GM19099 (cell line): Measurements from ENCODE around the gene CCDC158.

ENCODE experiments used
- POLR2A ChIP-seq: IDR thresholded peaks from 3 replicates; pipeline ENCODE4 v1.6.1; 2011; ENCODE audit warnings: low read depth; ENCODE audit not compliant: insufficient read length; ENCODE audit errors: extremely low read depth

The CCDC158 gene

DNA sequence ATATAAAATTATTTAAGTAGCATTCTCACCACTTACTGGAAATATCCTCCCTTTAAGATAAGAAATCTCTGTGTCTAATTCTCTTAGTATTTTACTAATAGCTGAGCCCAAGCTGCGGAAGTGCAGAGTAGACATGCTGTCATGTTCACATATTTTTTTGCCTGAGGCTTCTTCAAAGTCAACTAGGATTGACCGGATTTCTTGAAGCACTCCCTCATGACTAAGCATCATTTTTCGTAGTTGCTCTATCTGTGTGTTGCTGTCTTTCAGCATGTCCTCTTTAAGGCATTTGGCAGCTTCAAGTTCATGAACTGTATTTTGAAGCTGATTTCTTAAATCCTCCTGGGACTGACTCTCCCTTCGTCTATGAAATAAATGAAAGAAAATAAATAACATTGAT is 36.9 kb downstream of the CCDC158 start:
- TF ChIP-seq POLR2A = no peak

DNA sequence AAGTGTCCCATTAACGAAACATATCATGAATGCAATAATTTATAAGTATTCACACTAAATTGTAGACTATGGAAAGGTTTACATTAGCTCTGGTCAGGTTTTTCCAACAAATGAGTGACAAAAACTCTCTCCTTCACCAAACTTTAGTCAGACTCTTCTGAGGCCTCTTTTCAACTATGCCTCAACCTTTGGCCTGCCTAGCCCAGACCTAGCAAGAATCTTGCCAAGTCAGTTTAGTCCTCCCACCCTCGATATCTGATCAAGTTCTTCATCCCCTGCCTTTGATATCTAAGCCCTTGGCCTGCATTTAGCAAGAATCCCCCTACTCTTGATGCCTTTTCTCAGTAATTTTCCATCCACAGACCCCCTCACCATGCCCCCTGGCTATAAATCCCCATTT is 37.9 kb downstream of the CCDC158 start:
- TF ChIP-seq POLR2A = no peak

GRCh38 chr4:76381986-76382385 is 39.0 kb downstream of the CCDC158 start:
- no peak for TF ChIP-seq POLR2A

DNA sequence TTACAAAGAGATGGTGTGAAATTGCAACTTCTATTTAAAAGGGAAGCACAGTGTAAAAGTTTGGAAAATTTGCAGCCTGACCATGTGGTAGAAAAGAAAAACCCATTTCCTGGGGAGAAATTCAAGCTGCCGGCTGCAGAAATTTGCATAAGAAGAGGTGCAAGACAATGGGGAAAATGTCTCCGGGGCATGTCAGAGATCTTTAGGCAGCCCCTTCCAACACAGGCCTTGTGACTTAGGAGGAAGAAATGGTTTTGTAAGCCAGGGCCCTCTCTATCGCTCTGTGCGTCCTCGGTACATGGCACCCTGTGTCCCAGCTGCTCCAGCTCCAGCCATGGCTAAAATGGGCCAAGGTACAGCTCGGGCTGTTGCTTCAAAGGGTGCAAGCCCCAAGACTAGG is 40.4 kb downstream of the CCDC158 start:
- TF ChIP-seq POLR2A = no peak

DNA sequence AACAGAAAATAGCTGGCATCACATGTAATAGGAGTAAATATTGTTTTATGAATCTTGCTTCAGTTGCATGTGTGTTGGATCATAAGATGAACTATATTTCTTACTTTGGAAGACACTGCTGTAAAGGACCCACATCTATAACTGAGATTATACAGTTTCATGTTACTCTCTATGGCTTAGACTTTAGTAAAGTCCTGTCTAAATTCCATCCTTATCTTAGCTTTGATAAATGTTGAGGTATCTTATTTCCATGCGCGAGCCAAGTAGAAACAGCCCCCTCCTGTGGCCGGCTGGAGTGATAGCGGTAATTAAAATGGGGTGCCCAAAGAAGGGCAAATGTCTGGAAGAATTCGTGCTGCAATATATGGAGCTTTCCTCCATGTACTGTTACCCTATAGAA is 43.0 kb downstream of the CCDC158 start:
- no peak for TF ChIP-seq POLR2A

DNA sequence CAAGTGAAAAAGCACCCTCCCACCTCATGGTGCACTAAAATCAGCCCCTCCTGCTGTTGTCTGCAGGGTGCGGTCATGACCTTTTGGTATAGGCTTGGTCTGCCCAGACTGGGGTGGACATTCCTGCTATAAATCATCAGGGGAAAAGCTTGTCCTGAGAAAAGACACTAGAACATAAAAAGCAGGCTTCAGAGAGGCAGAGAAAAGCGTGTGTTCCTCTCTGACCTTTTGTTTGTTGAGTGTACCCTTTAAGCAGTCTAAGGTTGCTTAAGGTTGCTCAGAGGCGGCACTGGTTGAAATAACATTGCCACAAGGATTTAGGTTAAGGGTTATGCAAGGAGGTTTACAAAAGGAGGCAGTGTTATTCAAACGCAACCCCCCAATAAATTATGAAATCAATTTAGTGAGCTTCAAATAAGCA is 43.5 kb downstream of the CCDC158 start:
- no peak for TF ChIP-seq POLR2A

DNA sequence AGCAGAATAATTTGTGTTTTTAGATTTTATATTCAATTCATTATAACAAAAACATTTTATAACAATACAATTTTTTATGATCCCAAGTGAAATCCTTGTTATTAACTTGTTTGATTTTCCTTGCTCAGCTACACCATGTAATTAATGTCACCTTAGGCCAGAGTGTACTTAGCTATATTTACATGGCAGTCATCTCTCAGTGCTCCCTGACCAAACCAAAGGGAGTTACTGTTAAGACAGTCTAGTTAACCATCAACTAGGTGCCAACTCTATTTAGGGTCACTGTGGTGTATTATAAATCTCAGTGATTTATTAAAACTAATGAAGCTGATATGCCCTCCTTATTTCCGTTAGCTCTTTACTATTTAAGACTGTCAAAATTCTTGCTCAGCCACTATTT is 44.4 kb downstream of the CCDC158 start:
- no peak for TF ChIP-seq POLR2A

DNA sequence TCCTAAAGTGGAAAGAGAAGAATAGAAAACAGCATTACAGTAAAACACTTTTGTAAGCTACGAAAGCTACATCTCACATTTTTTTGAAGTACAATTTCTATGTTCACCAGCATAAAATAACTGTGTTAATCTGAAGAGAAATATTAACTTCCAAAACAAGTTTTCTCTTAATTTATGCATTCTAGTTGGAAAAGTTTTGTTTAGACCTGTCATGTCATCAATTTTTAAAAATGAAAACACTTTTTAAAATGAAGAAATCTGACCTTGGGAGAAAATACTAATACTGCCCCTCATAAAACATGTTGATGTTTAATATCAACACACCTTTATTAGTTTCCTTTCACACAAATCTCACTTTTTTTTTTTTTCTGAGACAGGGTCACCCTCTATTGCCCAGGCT is 45.2 kb downstream of the CCDC158 start:
- TF ChIP-seq POLR2A = no peak

DNA sequence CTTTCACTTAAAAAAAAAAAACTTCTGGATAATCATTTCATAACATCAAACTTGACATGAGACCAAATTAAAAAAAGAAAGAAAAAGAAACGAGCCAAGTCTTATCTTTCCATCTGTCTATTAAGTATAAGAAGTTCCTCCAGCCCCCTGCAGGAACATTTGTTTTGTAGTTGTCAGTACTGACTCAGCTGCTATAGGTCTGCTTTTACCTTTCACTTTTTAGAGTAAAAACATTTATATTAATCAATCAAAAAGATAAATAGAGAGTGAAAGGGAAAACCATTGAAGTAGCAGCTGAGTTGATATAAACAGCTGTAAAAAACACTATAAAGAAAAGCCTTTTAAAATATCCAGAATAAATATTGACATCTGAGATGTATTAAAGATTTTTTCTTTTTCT is 46.1 kb downstream of the CCDC158 start:
- TF ChIP-seq POLR2A = no peak

DNA sequence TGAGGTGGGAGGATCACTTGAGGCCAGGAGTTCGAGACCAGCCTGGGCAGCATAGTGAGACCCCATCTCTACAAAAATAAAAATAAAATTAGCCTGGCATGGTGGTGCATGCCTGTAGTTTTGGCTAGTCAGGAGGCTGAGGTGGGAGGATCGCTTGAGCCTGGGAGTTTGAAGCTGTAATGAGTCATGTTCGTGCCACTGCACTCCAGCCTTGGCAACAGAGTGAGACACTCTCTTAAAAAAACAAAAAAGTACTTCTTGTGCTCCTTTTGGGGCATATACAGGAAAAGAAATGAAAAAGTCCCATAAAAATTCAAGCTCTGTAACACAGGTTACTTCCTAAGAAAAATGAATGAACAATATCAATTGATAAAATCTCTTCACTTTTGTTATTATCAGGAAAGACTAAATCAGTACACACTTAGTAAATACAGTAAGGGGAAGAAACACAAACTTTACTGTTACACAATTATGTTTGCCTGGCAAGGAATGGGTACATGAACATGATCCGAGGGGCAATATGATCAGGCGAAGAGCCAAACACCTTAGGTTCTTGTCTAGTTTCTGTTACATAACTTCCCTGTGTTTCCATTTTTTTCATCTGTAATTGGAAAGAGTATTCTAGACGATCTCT is 46.9 kb downstream of the CCDC158 start:
- TF ChIP-seq POLR2A = no peak

DNA sequence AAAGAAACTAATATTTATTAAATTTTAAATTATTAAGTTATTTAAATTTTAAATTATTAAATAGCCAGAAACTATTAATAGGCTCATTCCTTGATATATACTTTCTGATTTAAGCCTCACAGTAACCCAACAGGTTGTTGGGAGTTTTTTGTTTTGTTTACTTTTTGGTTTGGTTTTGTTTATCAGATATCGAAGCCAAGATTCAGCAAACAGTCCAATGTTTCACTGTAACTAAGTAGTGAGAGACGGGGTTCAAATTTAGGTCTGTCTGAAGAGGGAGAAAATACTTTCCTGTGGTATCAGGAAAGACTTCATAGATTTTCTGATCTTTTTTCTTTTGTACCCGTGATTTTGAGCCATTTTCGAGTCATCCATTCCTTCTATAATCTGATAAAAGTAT is 54.2 kb downstream of the CCDC158 start:
- TF ChIP-seq POLR2A = no peak

DNA sequence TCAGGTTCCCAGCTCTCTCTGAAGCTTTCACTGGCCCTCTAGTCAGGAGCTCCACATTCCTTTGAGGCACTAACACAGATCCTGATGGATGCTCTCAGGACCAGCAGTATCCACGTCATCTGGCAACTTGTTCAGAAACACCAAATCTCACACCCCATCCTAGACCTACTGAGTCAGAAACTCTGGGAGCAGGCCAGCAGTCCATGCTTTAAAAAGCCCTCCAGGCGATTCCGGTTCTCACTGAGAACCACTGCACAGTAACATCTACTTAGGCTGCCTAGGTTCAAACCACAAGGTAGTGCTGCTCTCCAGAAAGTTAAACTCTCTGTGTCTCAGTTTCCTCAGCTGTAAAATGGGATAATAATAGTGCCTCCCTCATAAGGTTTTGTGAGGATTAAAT is 55.3 kb downstream of the CCDC158 start:
- TF ChIP-seq POLR2A = no peak

DNA sequence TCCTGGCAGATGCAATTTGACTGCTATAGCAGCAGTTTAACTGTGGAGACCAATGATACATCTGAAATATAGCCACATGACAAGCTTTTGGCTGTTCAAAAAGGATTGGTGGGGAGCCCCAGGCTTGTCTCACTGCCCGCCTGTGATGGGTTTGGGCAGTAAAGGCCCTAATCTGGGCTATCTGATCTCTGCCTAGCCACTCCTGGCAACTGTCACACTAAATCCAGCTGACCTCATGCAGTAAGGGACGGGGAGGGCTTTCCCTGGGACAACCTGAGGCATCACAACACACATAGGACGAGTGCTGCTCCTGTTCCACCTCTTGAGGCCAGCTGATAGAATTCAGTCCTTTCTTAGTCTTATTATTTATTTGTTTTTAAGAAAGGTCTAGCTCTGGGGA is 56.2 kb downstream of the CCDC158 start:
- TF ChIP-seq POLR2A = no peak

DNA sequence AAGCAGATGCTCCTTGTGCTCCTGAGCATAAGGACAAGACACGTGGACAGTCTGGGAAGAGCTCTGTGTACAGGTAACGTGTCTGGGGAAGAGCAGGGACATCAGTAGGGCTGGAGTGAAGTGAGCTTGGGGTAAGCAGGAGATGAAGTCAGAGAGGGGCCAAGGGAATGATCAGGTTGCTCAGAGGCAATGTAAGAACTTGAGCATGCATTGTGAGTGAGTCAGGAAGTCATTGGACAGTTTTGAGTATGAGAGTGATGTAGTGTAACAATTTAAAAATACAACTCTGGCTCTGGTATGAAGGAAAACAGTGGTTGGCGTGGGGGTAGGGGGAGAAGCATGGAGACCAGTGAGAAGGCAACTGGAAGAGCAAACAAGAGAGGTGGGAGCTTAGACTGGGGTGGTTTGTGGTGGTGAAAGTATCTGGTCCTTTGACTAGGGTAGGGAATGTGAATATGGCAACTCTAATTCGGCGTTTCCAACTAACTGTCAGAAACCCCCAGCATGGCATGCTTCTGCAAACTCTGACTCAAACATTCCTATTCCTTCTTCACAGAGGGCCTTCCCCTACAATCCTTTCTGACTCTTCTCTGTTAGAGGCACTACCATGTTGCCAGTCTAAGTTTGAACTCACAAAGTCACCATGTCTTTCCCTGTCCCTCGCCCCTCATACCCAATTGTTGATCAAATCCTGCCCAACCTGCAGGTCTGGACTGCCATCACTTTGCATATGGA is 57.2 kb downstream of the CCDC158 start:
- TF ChIP-seq POLR2A = no peak

DNA sequence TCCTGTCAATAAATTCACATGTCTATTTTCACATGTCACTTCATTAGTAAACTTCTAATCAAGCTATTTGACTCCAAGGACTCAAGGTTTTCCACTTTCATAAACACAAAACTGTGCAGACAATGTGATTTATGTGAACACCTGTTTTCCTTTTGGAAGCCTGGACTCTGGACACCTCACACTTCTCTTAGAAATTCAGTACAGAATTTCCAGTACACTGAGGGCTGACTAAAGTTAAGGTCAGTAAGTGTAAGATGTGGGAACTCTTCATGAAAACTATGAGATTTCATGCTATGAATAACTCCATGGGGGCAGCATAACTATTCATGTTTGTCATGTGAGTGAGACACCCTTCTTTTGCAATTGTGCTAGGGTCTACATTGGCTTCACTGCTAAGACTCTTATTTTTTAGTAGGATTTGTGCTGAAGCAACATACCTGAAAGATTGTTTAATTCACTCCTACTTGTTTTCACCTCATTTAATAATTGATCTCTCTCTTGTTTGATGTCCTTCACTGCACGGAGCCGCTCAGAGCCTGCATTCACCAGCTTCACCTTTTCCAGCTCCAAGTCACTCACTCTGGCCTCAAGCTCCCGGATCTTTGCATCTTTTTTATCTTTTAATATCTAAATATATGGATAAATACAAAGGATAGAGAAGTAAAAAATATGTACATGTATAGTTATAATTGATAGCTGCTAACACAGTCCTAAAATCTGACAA is 59.1 kb downstream of the CCDC158 start:
- TF ChIP-seq POLR2A = no peak

- no peak for TF ChIP-seq POLR2A
Measured at GRCh38 chr4:76357981-76358380, 63.0 kb downstream of the CCDC158 start.
